Medulla oblongata (tissue), 1 donor: ENCODE data around the gene LRRFIP1.

Experiments
- DNase-seq: peaks from one replicate; pipeline ENCODE4 v3.0.0-alpha.2; 2015; ENCODE audit errors: extremely low spot score

Gene LRRFIP1

DNA sequence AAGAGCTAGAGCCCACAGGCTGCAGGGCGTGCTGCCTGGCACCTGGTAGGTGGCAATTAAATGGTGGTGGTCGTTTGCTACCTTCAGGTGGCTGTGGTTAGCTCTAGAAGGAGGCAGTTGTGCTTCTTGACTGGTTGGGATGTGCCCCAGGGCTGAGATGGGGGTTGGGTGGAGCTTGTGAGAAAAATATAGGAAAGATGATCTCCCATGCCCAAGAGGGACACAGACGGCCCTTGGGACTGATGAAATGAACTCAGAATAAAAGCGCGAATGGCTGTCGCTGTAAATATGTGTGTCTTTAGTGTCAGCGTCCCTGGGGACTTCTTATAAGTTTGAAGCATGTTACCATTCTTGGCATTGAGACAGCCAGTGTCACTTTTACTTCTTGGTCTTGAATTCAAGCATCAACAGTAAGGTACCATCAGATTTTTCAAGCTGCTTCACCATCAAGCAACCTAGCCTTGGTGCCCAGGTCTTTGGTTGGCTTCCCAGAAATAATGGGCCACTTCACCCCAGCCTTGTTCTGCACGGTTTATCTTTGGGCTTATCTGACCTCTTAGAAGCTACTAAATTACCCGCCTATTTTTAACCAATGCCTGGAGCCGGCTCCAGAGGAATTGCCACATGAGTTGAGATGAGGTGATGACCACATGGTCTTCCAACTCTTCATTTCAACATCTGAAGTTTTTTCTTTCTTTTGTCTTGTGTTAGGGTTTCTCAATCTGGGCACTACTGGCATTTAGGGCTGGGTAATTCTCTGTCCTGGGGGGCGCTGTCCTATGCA is 11.9 kb downstream of the LRRFIP1 start:
- DNase-seq = no peak

- DNase-seq = no peak
Measured at GRCh38 chr2:237639836-237640220, 12.4 kb downstream of the LRRFIP1 start.

- DNase-seq = no peak
Measured at GRCh38 chr2:237640493-237640998, 13.2 kb downstream of the LRRFIP1 start.

GRCh38 chr2:237642038-237642734 is 14.8 kb downstream of the LRRFIP1 start:
- DNase-seq = no peak

DNA sequence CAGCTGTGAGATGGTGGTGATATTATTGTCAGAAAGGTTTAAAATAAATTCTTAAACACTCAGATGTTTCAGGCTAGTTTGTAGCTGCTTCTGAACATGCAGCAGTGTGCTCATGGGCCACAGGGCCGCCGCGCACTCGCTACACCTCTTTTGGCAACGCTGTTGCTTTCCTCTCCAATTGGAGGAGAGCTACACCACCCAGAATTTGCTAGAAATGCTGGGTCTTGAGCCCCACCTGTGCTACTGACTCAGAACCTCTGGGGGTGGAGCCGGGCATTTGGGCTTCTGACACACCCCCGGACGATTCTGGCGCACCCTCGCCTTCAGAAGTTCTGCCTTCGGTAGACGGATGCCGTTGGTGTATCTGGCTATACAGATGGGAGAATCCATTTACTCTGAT is 15.7 kb downstream of the LRRFIP1 start:
- no peak for DNase-seq

- no peak for DNase-seq
Measured at GRCh38 chr2:237643582-237644380, 16.4 kb downstream of the LRRFIP1 start.

DNA sequence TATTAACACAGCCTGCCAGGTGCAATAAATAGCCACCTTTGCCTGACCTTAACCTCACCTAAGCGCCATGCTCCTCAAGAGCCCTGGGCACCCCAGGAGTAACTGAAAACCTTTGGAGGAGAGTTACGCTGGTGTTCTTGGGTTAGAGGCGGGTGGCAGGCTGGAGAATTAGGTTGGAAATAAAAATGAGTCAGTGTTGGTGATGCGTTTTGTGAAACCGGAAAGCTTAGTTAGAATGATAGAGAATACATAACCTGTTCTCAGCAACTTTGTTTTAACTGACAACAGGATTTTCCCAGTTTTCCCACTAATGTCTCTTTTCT is 17.0 kb downstream of the LRRFIP1 start:
- DNase-seq = no peak

- no peak for DNase-seq
Measured at GRCh38 chr2:237645261-237645660, 17.9 kb downstream of the LRRFIP1 start.

- DNase-seq = no peak
Measured at GRCh38 chr2:237647176-237648015, 20.0 kb downstream of the LRRFIP1 start.

GRCh38 chr2:237648016-237648381 is 20.6 kb downstream of the LRRFIP1 start:
- no peak for DNase-seq

DNA sequence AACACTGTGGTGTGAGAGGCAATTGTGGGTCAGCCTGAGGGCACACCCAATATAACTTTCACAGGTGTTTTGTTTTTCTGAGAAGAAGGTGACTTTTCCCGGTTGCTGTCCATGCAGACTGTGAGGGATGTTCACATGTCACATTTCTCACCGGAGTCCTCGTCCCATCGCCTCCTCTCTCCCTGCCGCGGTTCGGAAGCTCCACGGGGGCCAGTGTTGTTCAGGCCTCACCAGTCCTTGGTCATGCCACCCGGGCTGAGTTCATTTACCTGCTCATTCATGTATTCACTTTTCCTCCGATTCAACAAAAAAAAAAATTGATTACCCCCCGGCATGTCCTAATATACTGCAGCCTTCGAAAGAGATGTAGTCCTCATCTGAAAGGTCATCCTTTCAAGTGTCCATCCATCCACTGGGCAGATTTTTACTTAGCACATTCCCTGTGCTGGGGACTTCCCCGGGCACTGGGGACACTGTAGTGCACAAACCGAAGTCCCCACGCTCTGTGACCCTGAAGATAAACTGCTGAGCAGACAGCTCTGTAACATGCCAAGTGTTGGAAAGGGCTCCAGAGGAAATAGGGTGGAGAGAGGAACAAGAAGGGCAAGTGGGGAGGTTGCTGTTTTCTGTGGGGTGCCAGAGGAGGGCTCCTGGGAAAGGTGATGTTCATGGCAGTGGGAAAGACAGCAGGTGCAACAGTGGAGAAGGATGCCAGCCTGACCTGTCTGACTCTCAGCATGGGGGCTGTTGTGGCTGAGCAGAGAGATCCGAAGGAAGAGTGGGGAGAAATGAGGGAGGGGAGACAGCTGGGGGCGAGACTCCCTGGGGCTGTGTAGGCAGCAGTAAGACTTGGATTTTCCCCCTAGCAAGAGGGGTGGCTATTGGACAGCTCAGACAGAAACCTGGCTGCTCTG is 22.4 kb downstream of the LRRFIP1 start:
- no peak for DNase-seq

DNA sequence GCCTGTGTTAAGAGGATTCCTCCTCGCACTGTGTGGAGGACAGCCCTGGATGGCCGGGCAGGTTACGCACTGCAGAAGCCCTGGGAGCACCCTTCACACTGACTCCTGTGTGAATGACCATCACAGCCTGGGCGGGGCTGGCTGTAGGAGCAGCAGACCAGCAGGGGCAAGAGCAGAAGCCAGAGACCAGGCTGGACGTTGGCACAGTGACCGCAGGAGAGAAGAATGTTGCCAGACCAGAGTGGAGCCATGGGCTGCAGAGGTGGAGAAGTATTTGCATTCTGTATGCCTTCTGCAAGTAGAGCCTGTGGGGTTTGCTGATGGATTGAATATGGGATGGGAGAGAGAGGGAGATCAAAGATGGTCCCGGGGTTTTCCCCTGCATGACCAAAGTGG is 23.1 kb downstream of the LRRFIP1 start:
- no peak for DNase-seq

- no peak for DNase-seq
Measured at GRCh38 chr2:237651761-237652160, 24.4 kb downstream of the LRRFIP1 start.

DNA sequence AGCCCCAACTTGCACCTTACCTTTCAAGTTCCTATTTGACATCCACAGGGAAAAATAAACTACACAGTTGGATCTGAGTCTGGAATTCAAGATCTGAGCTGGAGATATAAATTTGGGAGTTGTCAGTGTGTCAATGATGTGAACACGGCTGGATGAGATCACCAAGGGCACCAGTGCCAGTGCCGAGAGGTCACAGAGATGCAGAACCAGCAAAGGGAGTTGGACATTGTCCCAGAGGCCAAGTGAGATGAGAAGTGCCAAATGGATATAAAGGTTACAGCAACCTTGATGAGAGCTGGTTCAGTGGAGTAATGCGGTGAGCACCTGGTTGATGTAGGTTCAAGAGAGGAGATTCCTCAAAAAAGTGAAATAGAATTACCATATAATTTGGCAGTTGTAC is 24.8 kb downstream of the LRRFIP1 start:
- DNase-seq = no peak

- DNase-seq = no peak
Measured at GRCh38 chr2:237652854-237653253, 25.5 kb downstream of the LRRFIP1 start.

DNA sequence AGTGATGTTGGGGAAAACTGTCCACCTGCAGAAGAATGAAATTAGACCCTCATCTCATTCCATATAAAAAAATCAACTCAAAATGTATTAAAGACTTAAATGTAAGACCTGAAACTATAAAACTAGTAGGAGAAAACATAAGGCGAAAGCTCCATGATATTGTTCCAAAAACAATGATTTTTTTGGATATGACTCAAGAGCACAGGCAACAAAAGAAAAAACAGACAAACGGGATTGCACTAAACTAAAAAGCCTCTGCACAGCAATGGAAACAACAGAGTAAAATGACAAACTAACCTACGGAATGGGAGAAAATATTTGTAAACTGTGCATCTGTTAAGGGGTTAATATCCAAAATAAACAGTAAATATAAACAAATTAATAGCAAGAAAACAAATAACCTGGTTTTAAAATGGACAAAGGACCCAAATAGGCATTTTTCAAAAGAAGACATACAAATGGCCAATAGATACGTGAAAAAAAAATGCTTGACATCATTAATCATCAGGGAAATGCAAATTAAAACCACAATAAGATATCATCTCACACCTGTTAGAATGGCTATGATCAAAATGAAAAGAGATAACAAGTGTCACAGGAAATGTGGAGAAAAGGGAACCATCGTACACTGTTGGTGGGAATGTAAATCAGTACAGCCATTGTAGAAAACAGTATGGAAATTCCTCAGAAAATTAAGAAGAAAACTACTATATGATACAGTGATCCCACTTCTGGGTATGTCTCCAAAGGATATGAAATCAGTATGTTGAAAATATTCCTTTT is 26.6 kb downstream of the LRRFIP1 start:
- no peak for DNase-seq

- DNase-seq = no peak
Measured at GRCh38 chr2:237657063-237657462, 29.7 kb downstream of the LRRFIP1 start.

- no peak for DNase-seq
Measured at GRCh38 chr2:237660381-237660900, 33.1 kb downstream of the LRRFIP1 start.

- DNase-seq = no peak
Measured at GRCh38 chr2:237661270-237661669, 33.9 kb downstream of the LRRFIP1 start.
